Measurements from ENCODE around the gene HOXD13. TPM values are rescaled to one million over a fixed set of nuclear protein-coding genes. Genes with fewer than 3 reads are reported as not detected.

The HOXD13 gene
- polyA plus RNA-seq, 1 experiment = not detected

DNA sequence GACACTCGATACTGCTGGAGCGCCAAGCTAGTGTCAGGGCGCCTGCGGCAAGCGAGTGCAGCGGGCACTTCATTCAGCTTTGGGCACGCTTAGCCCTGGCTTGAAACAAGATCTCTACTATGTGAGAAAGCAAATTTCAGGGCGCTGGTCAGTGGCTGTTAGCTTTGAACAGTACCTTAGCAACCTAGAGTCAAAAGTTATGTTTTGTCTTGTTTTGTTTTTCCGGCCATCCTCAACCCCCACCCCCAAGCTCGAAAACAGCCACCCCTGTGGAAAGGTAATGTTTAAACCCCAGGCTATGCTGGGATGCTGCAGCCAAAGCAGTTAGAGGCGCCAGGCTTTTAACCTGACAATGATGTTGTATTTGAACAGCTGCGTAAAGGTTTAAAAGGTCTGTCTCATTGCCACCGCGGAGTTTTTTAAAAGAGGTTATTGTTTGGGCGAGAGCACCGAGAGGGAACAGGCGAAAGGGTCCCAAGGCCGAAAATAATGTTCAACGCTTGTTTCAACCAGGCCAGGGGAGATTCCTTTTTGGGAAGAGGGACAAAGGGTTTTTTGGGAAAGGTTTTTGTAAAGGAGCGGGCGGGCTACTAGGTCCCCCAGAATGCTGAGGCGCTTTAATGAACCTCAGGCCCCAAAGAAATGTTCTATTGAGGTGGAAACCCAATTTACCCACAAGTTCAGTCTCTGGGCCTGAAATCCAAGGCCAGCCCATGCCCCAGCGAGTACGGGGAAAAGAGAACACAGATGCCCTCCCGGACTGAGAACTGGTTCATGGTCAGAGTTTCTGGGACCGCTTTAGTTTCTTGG is 21.8 kb downstream of the HOXD13 start:
- no peak overlapping the region for H3K27ac ChIP-seq (ENCODE audit: low read depth, low read length)
- H3K27me3 ChIP-seq (ENCODE audit: control insufficient read depth, insufficient read depth, low read length) = peaks cover 97% of the 10 kb centered on the region
- POLR2A ChIA-PET = no interaction called here
- H3K9me3 ChIP-seq (ENCODE audit: control insufficient read depth, insufficient read depth, low read length) = peaks cover 24% of the 10 kb centered on the region; the same call in 1 of the 2 replicates
- TF ChIP-seq, protein P1, sequence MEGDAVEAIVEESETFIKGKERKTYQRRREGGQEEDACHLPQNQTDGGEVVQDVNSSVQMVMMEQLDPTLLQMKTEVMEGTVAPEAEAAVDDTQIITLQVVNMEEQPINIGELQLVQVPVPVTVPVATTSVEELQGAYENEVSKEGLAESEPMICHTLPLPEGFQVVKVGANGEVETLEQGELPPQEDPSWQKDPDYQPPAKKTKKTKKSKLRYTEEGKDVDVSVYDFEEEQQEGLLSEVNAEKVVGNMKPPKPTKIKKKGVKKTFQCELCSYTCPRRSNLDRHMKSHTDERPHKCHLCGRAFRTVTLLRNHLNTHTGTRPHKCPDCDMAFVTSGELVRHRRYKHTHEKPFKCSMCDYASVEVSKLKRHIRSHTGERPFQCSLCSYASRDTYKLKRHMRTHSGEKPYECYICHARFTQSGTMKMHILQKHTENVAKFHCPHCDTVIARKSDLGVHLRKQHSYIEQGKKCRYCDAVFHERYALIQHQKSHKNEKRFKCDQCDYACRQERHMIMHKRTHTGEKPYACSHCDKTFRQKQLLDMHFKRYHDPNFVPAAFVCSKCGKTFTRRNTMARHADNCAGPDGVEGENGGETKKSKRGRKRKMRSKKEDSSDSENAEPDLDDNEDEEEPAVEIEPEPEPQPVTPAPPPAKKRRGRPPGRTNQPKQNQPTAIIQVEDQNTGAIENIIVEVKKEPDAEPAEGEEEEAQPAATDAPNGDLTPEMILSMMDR (IDR thresholded peaks at IDR 0.05; ENCODE audit: low read depth, low read length) = no peak
- no peak for DNase-seq (ENCODE audit: low read depth, low spot score)
- H3K4me3 ChIP-seq (ENCODE audit: low read depth, low read length) = no peak overlapping the region
- CTCF ChIA-PET = interaction anchor here (0.8 to 1.0 kb wide), 5 partner anchors 12 to 1030 kb away, joined by 3 read pairs; no protein-coding TSS in a partner anchor

DNA sequence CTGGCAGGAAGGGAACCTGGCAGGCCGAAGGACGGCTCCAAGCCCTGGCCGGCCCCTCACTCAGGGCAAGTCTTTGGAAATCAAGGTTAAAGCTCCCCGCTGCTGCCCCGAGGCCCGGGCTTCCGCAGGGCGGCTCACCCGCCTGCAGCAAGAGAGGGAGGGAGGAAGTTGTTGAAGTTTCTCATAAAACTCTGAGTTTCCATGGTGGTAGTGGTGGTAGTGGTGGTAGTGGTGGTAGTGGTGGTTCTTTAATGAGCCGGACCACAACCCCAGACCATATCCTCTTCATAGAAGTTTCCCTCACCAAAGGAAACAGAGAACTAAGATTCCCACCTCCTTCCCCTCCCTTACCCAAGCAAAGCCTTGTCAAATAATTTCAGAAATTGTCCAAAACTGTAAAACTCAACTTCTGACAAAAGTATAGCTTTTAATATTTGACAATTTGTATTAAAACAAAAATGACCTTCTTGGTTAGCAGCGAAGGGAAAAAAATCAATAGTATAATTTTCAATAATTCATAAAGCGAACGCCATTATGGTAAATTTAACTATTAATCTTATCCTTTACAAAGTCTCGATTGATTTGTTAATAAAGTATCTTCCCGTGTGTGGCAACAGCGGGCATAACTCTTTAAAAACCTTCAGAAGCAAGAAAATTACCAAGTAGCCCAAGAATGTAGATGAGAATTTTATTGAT is 22.6 kb downstream of the HOXD13 start:
- H3K27ac ChIP-seq (ENCODE audit: low read depth, low read length) = no peak overlapping the region
- no peak overlapping the region for H3K4me3 ChIP-seq (ENCODE audit: low read depth, low read length)
- H3K9me3 ChIP-seq (ENCODE audit: control insufficient read depth, insufficient read depth, low read length) = peaks cover 24% of the 10 kb centered on the region; the same call in 1 of the 2 replicates
- CTCF ChIA-PET = interaction anchor here (0.8 to 0.9 kb wide), 2 partner anchors 12 to 537 kb away, joined by 3 read pairs; no protein-coding TSS in a partner anchor
- TF ChIP-seq, protein P1 (IDR thresholded peaks at IDR 0.05; ENCODE audit: low read depth, low read length) = no peak
- H3K27me3 ChIP-seq (ENCODE audit: control insufficient read depth, insufficient read depth, low read length) = peaks cover 97% of the 10 kb centered on the region
- POLR2A ChIA-PET = no interaction called here
- DNase-seq (ENCODE audit: low read depth, low spot score) = no peak

DNA sequence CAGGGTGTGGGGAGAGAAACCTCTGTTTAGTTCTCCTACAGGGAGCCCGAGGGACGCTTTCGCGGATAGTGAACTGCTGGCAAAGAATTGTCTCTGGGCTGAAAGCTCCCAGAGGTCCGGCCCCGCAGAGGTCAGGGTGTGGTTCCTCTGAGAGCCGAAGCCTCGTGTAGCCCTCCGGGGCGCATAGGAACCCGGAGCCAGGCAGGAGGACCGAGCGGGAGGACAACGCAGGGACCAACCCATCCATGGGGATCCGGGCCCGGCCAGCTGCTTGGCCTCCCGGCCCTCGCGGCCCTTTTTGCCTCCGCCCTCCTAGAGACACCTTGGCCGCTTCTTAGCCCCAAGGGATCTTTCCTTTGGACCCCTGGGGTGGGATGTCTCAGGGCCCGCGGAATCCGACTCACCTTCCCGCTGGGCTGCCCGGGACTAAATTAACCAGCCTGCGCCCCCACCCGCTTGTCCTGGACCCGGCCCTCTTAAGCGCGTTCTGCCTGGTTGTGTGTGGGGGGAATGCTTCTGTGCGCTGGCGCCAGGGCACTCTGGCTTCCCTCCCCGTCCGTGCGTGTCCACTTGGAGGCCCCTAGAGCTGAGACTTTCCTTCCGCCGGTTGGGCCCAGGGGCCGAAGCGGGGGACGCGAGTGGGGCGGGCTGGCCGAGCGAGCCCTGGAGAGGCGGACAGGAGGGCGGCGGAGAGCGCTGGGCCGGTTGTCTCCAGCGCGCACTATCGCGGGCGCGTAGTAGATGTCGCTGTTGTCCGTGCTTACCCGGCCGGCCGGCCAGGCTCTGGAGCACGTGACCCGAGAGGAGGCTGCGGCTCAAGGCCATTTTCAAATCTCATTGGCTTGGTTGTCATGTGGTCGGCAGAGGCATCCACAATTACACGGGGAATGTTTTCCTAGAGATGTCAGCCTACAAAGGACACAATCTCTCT is 23.6 kb downstream of the HOXD13 start, which contains the start of gene HOXD10:
HOXD10 (plus strand) TSS at position 896 of the 931 bp plus-strand sequence. CDS start 56 bp downstream, outside the sequence.
- POLR2A ChIA-PET = no interaction called here

DNA sequence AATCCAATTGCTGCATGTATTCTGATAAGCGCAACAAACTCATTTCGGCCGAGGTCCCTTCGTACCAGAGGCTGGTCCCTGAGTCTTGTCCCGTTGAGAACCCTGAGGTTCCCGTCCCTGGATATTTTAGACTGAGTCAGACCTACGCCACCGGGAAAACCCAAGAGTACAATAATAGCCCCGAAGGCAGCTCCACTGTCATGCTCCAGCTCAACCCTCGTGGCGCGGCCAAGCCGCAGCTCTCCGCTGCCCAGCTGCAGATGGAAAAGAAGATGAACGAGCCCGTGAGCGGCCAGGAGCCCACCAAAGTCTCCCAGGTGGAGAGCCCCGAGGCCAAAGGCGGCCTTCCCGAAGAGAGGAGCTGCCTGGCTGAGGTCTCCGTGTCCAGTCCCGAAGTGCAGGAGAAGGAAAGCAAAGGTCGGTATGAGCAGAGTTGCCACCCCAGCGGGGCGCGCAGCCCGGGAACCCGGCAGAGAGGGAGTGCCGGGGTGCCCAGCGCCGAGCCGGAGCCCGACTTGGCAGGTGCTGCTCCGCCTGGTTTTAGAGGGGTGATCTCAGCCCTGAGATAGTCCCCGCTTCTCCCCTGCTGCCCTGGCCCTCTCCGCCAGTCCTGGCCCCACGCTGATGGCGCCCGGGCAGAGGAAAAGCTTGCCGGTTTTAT is 24.8 kb downstream of the HOXD13 start:
- Histone ChIP-seq H3K9me3 (ENCODE audit: control insufficient read depth, insufficient read depth, low read length) (peaks cover 29% of the 10 kb centered on the region), H3K27ac (ENCODE audit: low read depth, low read length) (no peak overlapping the region), H3K27me3 (ENCODE audit: control insufficient read depth, insufficient read depth, low read length) (peaks cover 98% of the 10 kb centered on the region), H3K4me3 (ENCODE audit: low read depth, low read length) (no peak overlapping the region)
- TF ChIP-seq, protein P1 (IDR thresholded peaks at IDR 0.05; ENCODE audit: low read depth, low read length) = no peak
- ChIA-PET POLR2A (no interaction called here), CTCF (interaction anchor here (0.6 kb wide), 1 partner anchor 23 kb away, joined by 3 read pairs; no protein-coding TSS in a partner anchor)
- no peak for DNase-seq (ENCODE audit: low read depth, low spot score)

More for the DNA sequence above, 23.6 kb downstream of the HOXD13 start, which contains the start of gene HOXD10:
- no peak within 1 kb of the TSS for H3K27ac ChIP-seq (ENCODE audit: low read depth, low read length)
- no peak within 1 kb of the TSS for H3K4me3 ChIP-seq (ENCODE audit: low read depth, low read length)
- H3K27me3 ChIP-seq (ENCODE audit: control insufficient read depth, insufficient read depth, low read length) = peaks cover 97% of the 10 kb centered on the region
- TF ChIP-seq, protein P1 (IDR thresholded peaks at IDR 0.05; ENCODE audit: low read depth, low read length) = no peak
- no peak for DNase-seq (ENCODE audit: low read depth, low spot score)
- CTCF ChIA-PET = interaction anchor here (1.0 kb wide), 1 partner anchor 11 kb away, joined by 3 read pairs; no protein-coding TSS in a partner anchor
- peaks cover 24% of the 10 kb centered on the region for H3K9me3 ChIP-seq (ENCODE audit: control insufficient read depth, insufficient read depth, low read length)

Data from AG04450 (cell line).